HepG2 (cell line): ENCODE data around the gene CTBP1. TPM values are rescaled to one million over a fixed set of nuclear protein-coding genes. Genes with fewer than 3 reads are reported as not detected.

Experiments
- ARID4A ChIP-seq: sonication (generic); formaldehyde crosslinking; IDR thresholded peaks from 2 replicates; pipeline ENCODE4 v1.5.0; 2020; ENCODE audit warnings: mild to moderate bottlenecking, missing genetic modification reagents, borderline replicate concordance
- KDM2A ChIP-seq: sonication (generic); formaldehyde crosslinking; IDR thresholded peaks from 2 replicates; pipeline ENCODE4 v1.4.0; 2020; ENCODE audit warnings: low read depth, missing genetic modification reagents, borderline replicate concordance
- KLF15 ChIP-seq: sonication (generic); formaldehyde crosslinking; IDR thresholded peaks from 2 replicates; pipeline ENCODE4 v1.8.1; 2023; ENCODE audit warnings: borderline replicate concordance, mild to moderate bottlenecking, inconsistent platforms, missing genetic modification reagents, mixed read lengths
- PATZ1 ChIP-seq: sonication (generic); formaldehyde crosslinking; IDR thresholded peaks from 2 replicates; pipeline ENCODE4 v1.4.0; 2020; ENCODE audit warnings: missing genetic modification reagents
- SNAPC5 ChIP-seq: sonication (generic); formaldehyde crosslinking; IDR thresholded peaks from 2 replicates; pipeline ENCODE4 v1.8.1; 2023; ENCODE audit warnings: mild to moderate bottlenecking, missing genetic modification reagents, borderline replicate concordance
- ZNF770 ChIP-seq: sonication (generic); formaldehyde crosslinking; IDR thresholded peaks from 2 replicates; pipeline ENCODE4 v1.5.0; 2020; ENCODE audit warnings: mild to moderate bottlenecking, missing genetic modification reagents
- polyA plus RNA-seq, 8 experiments: library from polyadenylated mRNA; depleted of rRNA in 3 of 8; stranded (reverse) in 7 of 8; unstranded in 1 of 8; fragments of >200 nt; fragmentation: Illumina TruSeq in 4 of 8; extraction: Trizol in 4 of 8; gene quantifications; 2 replicates each; pipeline versions ENCODE4 v1.2.1 to v1.2.3, GENCODE V29; 2011 to 2016; ENCODE audit warnings: low read depth in 4 of 8, missing spikeins in 1 of 8, mixed read lengths in 1 of 8; ENCODE audit not compliant: insufficient read depth in 1 of 8
- total RNA-seq, 5 experiments: library from RNA; depleted of rRNA; stranded (reverse); fragments of >200 nt; fragmentation: Illumina TruSeq; extraction: Trizol; gene quantifications; 2 replicates each; pipeline ENCODE4 v1.2.3, GENCODE V29; 2016; ENCODE audit warnings: low read depth in 1 of 5

Gene CTBP1
- total and polyA plus RNA-seq, 2 of the 13 experiments (the other 11 are each of a cell fraction or from before 2014, with no cell fraction given): 78.5 to 112 TPM

- peak; percentile 48; the same call in 1 of the 2 replicates for TF ChIP-seq ARID4A (CRISPR knock-in tag)
- 0 out of 2 replicates have a peak, but pooled peaks have one; percentile 49 for TF ChIP-seq SNAPC5 (CRISPR knock-in tag)
- peak; percentile 64; the same call in 1 of the 2 replicates for TF ChIP-seq KDM2A
- peak; percentile 46; the same call in 1 of the 2 replicates for TF ChIP-seq ZNF770 (CRISPR knock-in tag)
- peak; percentile 73 for TF ChIP-seq PATZ1
- no peak for TF ChIP-seq KLF15 (CRISPR knock-in tag)
Observed at GRCh38 chr4:1172228-1172851, 76.6 kb downstream of the CTBP1 start, which contains the start of gene SPON2 (continued).
